IMR-90 (cell line): ENCODE data around the gene BTBD6. TPM values are rescaled to one million over a fixed set of nuclear protein-coding genes. Genes with fewer than 3 reads are reported as not detected.
A peak's percentile ranks its signal among the peaks of the same experiment; 100 is the strongest.

ENCODE experiments used
- ATAC-seq: fragments of 200-7000 bp; cut with Tn5 transposase; 2 replicates; pipeline ENCODE4 v1.9.1; 2020; ENCODE audit warnings: low read depth, mild to moderate bottlenecking, moderate library complexity
- BruUV-seq: library from RNA; stranded (reverse); fragments of 400-500 nt; replicated peaks from 2 replicates; lab custom pipeline; 2021; lab: Mats Ljungman, UMichigan
- CTCF ChIA-PET: fragments of 300-600 bp; formaldehyde crosslinking; extraction: SDS; loops from one replicate; lab custom pipeline; 2021; ENCODE audit warnings: antibody characterized with exemption; lab: Yijun Ruan, JAX
- POLR2A ChIA-PET: fragments of 300-600 bp; sonication (Branson Sonifier 250); formaldehyde crosslinking; loops from one replicate; lab custom pipeline; 2022; ENCODE audit warnings: antibody characterized with exemption; ENCODE audit not compliant: unreplicated experiment; lab: Charles Lee
- DNase-seq: peaks from one replicate; pipeline ENCODE4 v3.0.0; 2013
- H2AFZ ChIP-seq: replicated peaks from 2 replicates; pipeline ENCODE3; 2013; ENCODE audit warnings: low read length, mild to moderate bottlenecking; ENCODE audit not compliant: poor library complexity
- H2AK5ac ChIP-seq: 2 replicates; pipeline ENCODE4 v1.6.1; 2013; ENCODE audit warnings: low read depth, low read length, inconsistent platforms
- H2AK9ac ChIP-seq: replicated peaks from 2 replicates; pipeline ENCODE3; 2013; ENCODE audit warnings: mild to moderate bottlenecking, low read depth, low read length, moderate library complexity; ENCODE audit not compliant: poor library complexity
- H2BK120ac ChIP-seq: 2 replicates; pipeline ENCODE4 v1.6.1; 2013; ENCODE audit warnings: low read depth, low read length, inconsistent platforms
- H2BK15ac ChIP-seq: 3 replicates; pipeline ENCODE4 v1.6.1; 2013; ENCODE audit warnings: low read depth, low read length, inconsistent platforms
- H2BK20ac ChIP-seq: 2 replicates; pipeline ENCODE4 v1.6.1; 2013; ENCODE audit warnings: low read depth, mild to moderate bottlenecking, inconsistent platforms, low read length, moderate library complexity
- H2BK5ac ChIP-seq: 2 replicates; pipeline ENCODE4 v1.6.1; 2013; ENCODE audit warnings: mild to moderate bottlenecking, low read depth, low read length, inconsistent platforms; ENCODE audit not compliant: poor library complexity, severe bottlenecking
- H3K14ac ChIP-seq: replicated peaks from 2 replicates; pipeline ENCODE4 v1.6.1; 2013; ENCODE audit warnings: low read depth, low read length, inconsistent platforms
- H3K18ac ChIP-seq: 2 replicates; pipeline ENCODE4 v1.6.1; 2013; ENCODE audit warnings: low read depth, low read length, control low read depth
- H3K23ac ChIP-seq: 2 replicates; pipeline ENCODE4 v1.6.1; 2013; ENCODE audit warnings: low read depth, low read length, inconsistent platforms
- H3K27ac ChIP-seq: 2 replicates; pipeline ENCODE4 v1.5.1; 2013; ENCODE audit warnings: mild to moderate bottlenecking, control low read depth, low read length; ENCODE audit not compliant: insufficient read depth
- H3K27me3 ChIP-seq: 2 replicates; pipeline ENCODE4 v1.6.1; 2013; ENCODE audit warnings: low read length; ENCODE audit not compliant: control insufficient read depth, insufficient read depth
- H3K36me3 ChIP-seq: 2 replicates; pipeline ENCODE4 v1.6.1; 2013; ENCODE audit warnings: low read length, mixed read lengths; ENCODE audit not compliant: control insufficient read depth, insufficient read depth
- H3K4ac ChIP-seq: 2 replicates; pipeline ENCODE4 v1.6.1; 2013; ENCODE audit warnings: low read depth, low read length, inconsistent platforms
- H3K4me1 ChIP-seq: 2 replicates; pipeline ENCODE4 v1.6.1; 2013; ENCODE audit warnings: low read length, mixed read lengths; ENCODE audit not compliant: control insufficient read depth, insufficient read depth
- H3K4me2 ChIP-seq: 2 replicates; pipeline ENCODE4 v1.6.1; 2013; ENCODE audit warnings: low read depth, mild to moderate bottlenecking, control low read depth, low read length, moderate library complexity
- H3K4me3 ChIP-seq: 2 replicates; pipeline ENCODE4 v1.5.1; 2013; ENCODE audit warnings: low read depth, mild to moderate bottlenecking, control low read depth, low read length, moderate library complexity; ENCODE audit not compliant: insufficient read depth
- H3K56ac ChIP-seq: 2 replicates; pipeline ENCODE4 v1.6.1; 2013; ENCODE audit warnings: low read length, inconsistent platforms; ENCODE audit not compliant: insufficient read depth; ENCODE audit errors: extremely low read depth
- H3K79me1 ChIP-seq, 2 experiments: 2 replicates each; pipeline ENCODE4 v1.6.1; 2013; ENCODE audit warnings: low read length in 2 of 2, inconsistent platforms in 1 of 2, low read depth in 1 of 2
- H3K9ac ChIP-seq: 2 replicates; pipeline ENCODE4 v1.6.1; 2013; ENCODE audit warnings: low read depth, low read length, control low read depth
- H3K9me1 ChIP-seq: 2 replicates; pipeline ENCODE4 v1.6.1; 2013; ENCODE audit warnings: low read length, inconsistent platforms; ENCODE audit not compliant: insufficient read depth
- H3K9me3 ChIP-seq: 2 replicates; pipeline ENCODE4 v1.6.1; 2013; ENCODE audit warnings: low read length; ENCODE audit not compliant: control insufficient read depth, insufficient read depth
- H4K20me1 ChIP-seq: 2 replicates; pipeline ENCODE4 v1.6.1; 2013; ENCODE audit warnings: low read length, inconsistent platforms; ENCODE audit not compliant: insufficient read depth
- H4K5ac ChIP-seq: 2 replicates; pipeline ENCODE4 v1.6.1; 2013; ENCODE audit warnings: mild to moderate bottlenecking, low read depth, low read length, control low read depth
- H4K8ac ChIP-seq, 2 experiments: 2 replicates each; pipeline ENCODE4 v1.6.1; 2013; ENCODE audit warnings: low read depth in 2 of 2, low read length in 2 of 2, control low read depth in 1 of 2, inconsistent platforms in 1 of 2
- H4K91ac ChIP-seq: 2 replicates; pipeline ENCODE4 v1.6.1; 2013; ENCODE audit warnings: low read depth, low read length, inconsistent platforms; ENCODE audit not compliant: insufficient read depth
- BHLHE40 ChIP-seq: fragments of 150-350 bp; IDR thresholded peaks from 2 replicates; pipeline ENCODE4 v1.6.1; 2016; ENCODE audit warnings: mild to moderate bottlenecking, low read depth, low read length
- CEBPB ChIP-seq: IDR thresholded peaks from 2 replicates; pipeline ENCODE4 v1.6.1; 2012; ENCODE audit warnings: low read depth, low read length, improper control_type of control experiment
- CHD1 ChIP-seq: IDR thresholded peaks from 2 replicates; pipeline ENCODE4 v1.6.1; 2012; ENCODE audit warnings: low read depth, low read length, improper control_type of control experiment
- CTCF ChIP-seq: conservative IDR thresholded peaks from 2 replicates; pipeline ENCODE4 v1.5.1; 2012; ENCODE audit warnings: mild to moderate bottlenecking, low read depth, low read length, improper control_type of control experiment
- FOS ChIP-seq: fragments of 150-350 bp; IDR thresholded peaks from 2 replicates; pipeline ENCODE4 v1.6.1; 2016; ENCODE audit warnings: low read depth, low read length
- MAFK ChIP-seq: IDR thresholded peaks from 2 replicates; pipeline ENCODE4 v1.6.1; 2012; ENCODE audit warnings: low read depth, low read length, improper control_type of control experiment
- MAZ ChIP-seq: IDR thresholded peaks from 2 replicates; pipeline ENCODE4 v1.6.1; 2012; ENCODE audit warnings: low read depth, mild to moderate bottlenecking, low read length, improper control_type of control experiment, moderate library complexity, borderline replicate concordance
- MXI1 ChIP-seq: IDR thresholded peaks from 2 replicates; pipeline ENCODE4 v1.6.1; 2012; ENCODE audit warnings: low read depth, mild to moderate bottlenecking, low read length, moderate library complexity, borderline replicate concordance
- NFE2L2 ChIP-seq: fragments of 150-350 bp; IDR thresholded peaks from 2 replicates; pipeline ENCODE4 v1.6.1; 2016; ENCODE audit warnings: low read depth, mild to moderate bottlenecking, low read length
- POLR2A ChIP-seq: IDR thresholded peaks from 2 replicates; pipeline ENCODE4 v1.6.1; 2012; ENCODE audit warnings: mild to moderate bottlenecking, low read depth, low read length
- RAD21 ChIP-seq: IDR thresholded peaks from 2 replicates; pipeline ENCODE4 v1.6.1; 2012; ENCODE audit warnings: low read length, improper control_type of control experiment
- RCOR1 ChIP-seq: IDR thresholded peaks from 2 replicates; pipeline ENCODE4 v1.6.1; 2012; ENCODE audit warnings: mild to moderate bottlenecking, low read length, improper control_type of control experiment; ENCODE audit not compliant: insufficient replicate concordance
- RFX5 ChIP-seq: IDR thresholded peaks from 2 replicates; pipeline ENCODE4 v1.8.0; 2012; ENCODE audit warnings: low read depth, mild to moderate bottlenecking, low read length, moderate library complexity
- SMC3 ChIP-seq: fragments of 150-350 bp; IDR thresholded peaks from 2 replicates; pipeline ENCODE4 v1.6.1; 2016; ENCODE audit warnings: low read depth, mild to moderate bottlenecking, antibody characterized with exemption, low read length, moderate library complexity
- WGBS, 2 experiments: methylation state at CpG; one replicate each; pipeline versions ENCODE4 v1.1.5 to v1.1.7; 2013; ENCODE audit warnings: missing lambda C conversion rate in 2 of 2; ENCODE audit not compliant: insufficient read length in 1 of 2; ENCODE audit errors: extremely low coverage in 2 of 2; 5-methylcytosine and 5-hydroxymethylcytosine counted together
- dilution Hi-C: fragments of 300-500 bp; cut with HindIII; formaldehyde crosslinking; loops from one replicate; pipeline ENCODE4 v1.14.3; 2018; ENCODE audit warnings: low sequenced_read_pairs; ENCODE audit not compliant: unreplicated experiment
- in situ Hi-C: fragments of 300-500 bp; cut with MboI; formaldehyde crosslinking; loops from 3 replicates; pipeline ENCODE4 v1.14.3; 2019; ENCODE audit warnings: low sequenced_read_pairs, inconsistent platforms, mixed read lengths
- intact Hi-C: fragments of 100-400 bp; cut with micrococcal nuclease; formaldehyde crosslinking; loops from 2 replicates; pipeline ENCODE4 v1.10.0; 2022
- polyA plus RNA-seq, 3 experiments: library from polyadenylated mRNA; depleted of rRNA; stranded (reverse); fragments of >200 nt; gene quantifications; 2 replicates each; pipeline ENCODE4 v1.2.3, GENCODE V29; 2012; ENCODE audit warnings: low replicate concordance in 1 of 3
- total RNA-seq: library from RNA; depleted of rRNA; stranded (reverse); fragments of >200 nt; gene quantifications from 2 replicates; pipeline ENCODE4 v1.2.3, GENCODE V29; 2012
- TF ChIP-seq, protein P1 (sequence below): fragments of 150-350 bp; IDR thresholded peaks from 2 replicates; pipeline ENCODE4 v1.6.1; 2017; ENCODE audit warnings: mild to moderate bottlenecking, antibody characterized with exemption, low read length, low read depth
- TF ChIP-seq, protein P2 (sequence below): fragments of 150-350 bp; IDR thresholded peaks from 2 replicates; pipeline ENCODE4 v1.6.1; 2016; ENCODE audit warnings: low read depth, mild to moderate bottlenecking, low read length, moderate library complexity, borderline replicate concordance

Gene BTBD6
- total and polyA plus RNA-seq, 2 of the 4 experiments (the other 2 are of a cell fraction): 33.9 to 43.9 TPM

- H3K9ac ChIP-seq: no peak overlapping the region
- H3K18ac ChIP-seq: no peak overlapping the region
- H4K20me1 ChIP-seq: no peaks in the 10 kb centered on the region; the same call in 1 of the 2 replicates
- H3K27me3 ChIP-seq: no peaks in the 10 kb centered on the region
- no peak overlapping the region for H3K23ac ChIP-seq
- H2BK20ac ChIP-seq: no peak overlapping the region
- H3K27ac ChIP-seq: no peak overlapping the region
- H3K9me3 ChIP-seq: no peaks in the 10 kb centered on the region
- DNase-seq (no peak), ATAC-seq (no peak)
- peaks cover 0 to 7% of the 10 kb centered on the region in 2 experiments; a peak in 1 of 4 replicates for H3K79me1 ChIP-seq
- peak overlapping the region; percentile 25 for H2AK9ac ChIP-seq
- H2BK120ac ChIP-seq: no peak overlapping the region
- dilution Hi-C loops: no loop called here
- no peak for TF ChIP-seq MXI1
- TF ChIP-seq CEBPB: no peak
- TF ChIP-seq FOS: no peak
- no peak for TF ChIP-seq BHLHE40
- TF ChIP-seq POLR2A: no peak
- no peak for TF ChIP-seq RCOR1
- TF ChIP-seq RAD21: no peak
- no peak for TF ChIP-seq NFE2L2
- no peak for TF ChIP-seq CHD1
- TF ChIP-seq MAFK: no peak
- no peak for TF ChIP-seq RFX5
- TF ChIP-seq, protein P1, sequence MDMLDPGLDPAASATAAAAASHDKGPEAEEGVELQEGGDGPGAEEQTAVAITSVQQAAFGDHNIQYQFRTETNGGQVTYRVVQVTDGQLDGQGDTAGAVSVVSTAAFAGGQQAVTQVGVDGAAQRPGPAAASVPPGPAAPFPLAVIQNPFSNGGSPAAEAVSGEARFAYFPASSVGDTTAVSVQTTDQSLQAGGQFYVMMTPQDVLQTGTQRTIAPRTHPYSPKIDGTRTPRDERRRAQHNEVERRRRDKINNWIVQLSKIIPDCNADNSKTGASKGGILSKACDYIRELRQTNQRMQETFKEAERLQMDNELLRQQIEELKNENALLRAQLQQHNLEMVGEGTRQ: no peak
- TF ChIP-seq MAZ: no peak
- TF ChIP-seq SMC3: no peak
- TF ChIP-seq, protein P2, sequence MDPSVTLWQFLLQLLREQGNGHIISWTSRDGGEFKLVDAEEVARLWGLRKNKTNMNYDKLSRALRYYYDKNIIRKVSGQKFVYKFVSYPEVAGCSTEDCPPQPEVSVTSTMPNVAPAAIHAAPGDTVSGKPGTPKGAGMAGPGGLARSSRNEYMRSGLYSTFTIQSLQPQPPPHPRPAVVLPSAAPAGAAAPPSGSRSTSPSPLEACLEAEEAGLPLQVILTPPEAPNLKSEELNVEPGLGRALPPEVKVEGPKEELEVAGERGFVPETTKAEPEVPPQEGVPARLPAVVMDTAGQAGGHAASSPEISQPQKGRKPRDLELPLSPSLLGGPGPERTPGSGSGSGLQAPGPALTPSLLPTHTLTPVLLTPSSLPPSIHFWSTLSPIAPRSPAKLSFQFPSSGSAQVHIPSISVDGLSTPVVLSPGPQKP: no peak
- no peak for TF ChIP-seq CTCF
- 75% methylated on average over 7 of the region's 17 CpGs; no CpG with 5 or more reads in 1 of the 2 experiments for WGBS, 2 experiments
- BruUV-seq: no TSS peak
- intact Hi-C loops: no loop called here
- no peak overlapping the region for H3K4me2 ChIP-seq
- no peak overlapping the region for H2AFZ ChIP-seq
- H2AK5ac ChIP-seq: no peak overlapping the region
- no peak overlapping the region for H3K4ac ChIP-seq
- H3K36me3 ChIP-seq: peaks cover 15% of the 10 kb centered on the region
- no peak overlapping the region for H3K56ac ChIP-seq
- no peak overlapping the region for H2BK15ac ChIP-seq
- H3K14ac ChIP-seq: no peak overlapping the region
- CTCF ChIA-PET: no interaction called here
- in situ Hi-C loops: no loop called here
- H4K5ac ChIP-seq: no peak overlapping the region
- POLR2A ChIA-PET: no interaction called here
- no peak overlapping the region for H3K4me3 ChIP-seq
- no peaks in the 10 kb centered on the region for H3K9me1 ChIP-seq
- H3K4me1 ChIP-seq: no peaks in the 10 kb centered on the region
- no peak overlapping the region for H4K8ac ChIP-seq
- H2BK5ac ChIP-seq: no peak overlapping the region
- no peak overlapping the region for H4K91ac ChIP-seq
Observed at GRCh38 chr14:105228562-105228961, 19.8 kb upstream of the BTBD6 start.
